GM12878 (cell line): ENCODE measurements around the gene FCER2. TPM values are rescaled to one million over a fixed set of nuclear protein-coding genes. Genes with fewer than 3 reads are reported as not detected.

Source experiments
- ASH2L ChIP-seq: fragments of 300-600, 200-600 bp; sonication (generic); IDR thresholded peaks from 2 replicates; pipeline ENCODE4 v1.6.1; 2017; ENCODE audit warnings: low read depth, mild to moderate bottlenecking, borderline replicate concordance
- BCL11A ChIP-seq: IDR thresholded peaks from 2 replicates; pipeline ENCODE4 v1.6.1; 2011; ENCODE audit warnings: low read depth, low read length
- CBX5 ChIP-seq: sonication (generic); IDR thresholded peaks from 2 replicates; pipeline ENCODE4 v1.6.1; 2016; ENCODE audit warnings: low read depth, moderate library complexity, mild to moderate bottlenecking, inconsistent platforms
- HDGF ChIP-seq: fragments of 450-650 bp; IDR thresholded peaks from 2 replicates; pipeline ENCODE4 v1.6.1; 2016; ENCODE audit warnings: antibody characterized with exemption
- KLF5 ChIP-seq: fragments of 450-650 bp; IDR thresholded peaks from 2 replicates; pipeline ENCODE4 v1.6.1; 2014; ENCODE audit warnings: mild to moderate bottlenecking; ENCODE audit not compliant: partially characterized antibody
- MEF2A ChIP-seq: IDR thresholded peaks from 2 replicates; pipeline ENCODE4 v1.6.1; 2011; ENCODE audit warnings: low read depth, mild to moderate bottlenecking, low read length, moderate library complexity; ENCODE audit not compliant: insufficient read depth
- MTA3 ChIP-seq: IDR thresholded peaks from 2 replicates; pipeline ENCODE4 v1.6.1; 2012; ENCODE audit warnings: low read length, inconsistent platforms, borderline replicate concordance
- NFIC ChIP-seq: IDR thresholded peaks from 2 replicates; pipeline ENCODE4 v1.6.1; 2012; ENCODE audit warnings: low read depth, mild to moderate bottlenecking, inconsistent platforms, low read length, moderate library complexity
- SMC3 ChIP-seq: IDR thresholded peaks from 2 replicates; pipeline ENCODE4 v1.6.1; 2011; ENCODE audit warnings: low read length, improper control_type of control experiment, borderline replicate concordance
- TAF1 ChIP-seq: IDR thresholded peaks from 2 replicates; pipeline ENCODE4 v1.6.1; 2011; ENCODE audit warnings: mild to moderate bottlenecking, low read depth, low read length, borderline replicate concordance
- TCF3 ChIP-seq: IDR thresholded peaks from 2 replicates; pipeline ENCODE4 v1.6.1; 2012; ENCODE audit warnings: low read depth, mild to moderate bottlenecking, low read length, borderline replicate concordance; ENCODE audit not compliant: insufficient read depth
- YBX1 ChIP-seq: fragments of 450-650 bp; IDR thresholded peaks from 2 replicates; pipeline ENCODE4 v1.6.1; 2016; ENCODE audit warnings: antibody characterized with exemption
- polyA plus RNA-seq, 11 experiments: library from polyadenylated mRNA; depleted of rRNA in 4 of 11; unstranded in 6 of 11; stranded (reverse) in 5 of 11; fragments of >200 nt; fragmentation: Nextera tagmentation in 4 of 11; fragmentation: Illumina TruSeq in 1 of 11; extraction: Ambion mirVana in 4 of 11; extraction: Trizol in 1 of 11; gene quantifications; 1 replicate in 1 of 11; 2 replicates in 10 of 11; pipeline versions ENCODE4 v1.2.1 to v1.2.3, GENCODE V29; 2011 to 2016; ENCODE audit warnings: inconsistent platforms in 2 of 11, missing spikeins in 2 of 11, low read depth in 1 of 11
- total RNA-seq, 4 experiments: library from RNA; depleted of rRNA in 3 of 4; stranded (reverse); fragments of >200 nt in 3 of 4; fragmentation: Illumina TruSeq in 1 of 4; extraction: Trizol in 1 of 4; gene quantifications; 2 replicates each; pipeline versions ENCODE4 v1.2.1 to v1.2.3, GENCODE V29; 2013 to 2021
- TF ChIP-seq, protein P1 (sequence below): IDR thresholded peaks from 2 replicates; pipeline ENCODE4 v1.6.1; 2012; ENCODE audit warnings: low read depth, low read length, improper control_type of control experiment

FCER2 gene
- total and polyA plus RNA-seq, 10 of the 15 experiments (the other 5 are each of a cell fraction or from before 2014, with no cell fraction given): 44.0 to 424 (median 241) TPM

DNA sequence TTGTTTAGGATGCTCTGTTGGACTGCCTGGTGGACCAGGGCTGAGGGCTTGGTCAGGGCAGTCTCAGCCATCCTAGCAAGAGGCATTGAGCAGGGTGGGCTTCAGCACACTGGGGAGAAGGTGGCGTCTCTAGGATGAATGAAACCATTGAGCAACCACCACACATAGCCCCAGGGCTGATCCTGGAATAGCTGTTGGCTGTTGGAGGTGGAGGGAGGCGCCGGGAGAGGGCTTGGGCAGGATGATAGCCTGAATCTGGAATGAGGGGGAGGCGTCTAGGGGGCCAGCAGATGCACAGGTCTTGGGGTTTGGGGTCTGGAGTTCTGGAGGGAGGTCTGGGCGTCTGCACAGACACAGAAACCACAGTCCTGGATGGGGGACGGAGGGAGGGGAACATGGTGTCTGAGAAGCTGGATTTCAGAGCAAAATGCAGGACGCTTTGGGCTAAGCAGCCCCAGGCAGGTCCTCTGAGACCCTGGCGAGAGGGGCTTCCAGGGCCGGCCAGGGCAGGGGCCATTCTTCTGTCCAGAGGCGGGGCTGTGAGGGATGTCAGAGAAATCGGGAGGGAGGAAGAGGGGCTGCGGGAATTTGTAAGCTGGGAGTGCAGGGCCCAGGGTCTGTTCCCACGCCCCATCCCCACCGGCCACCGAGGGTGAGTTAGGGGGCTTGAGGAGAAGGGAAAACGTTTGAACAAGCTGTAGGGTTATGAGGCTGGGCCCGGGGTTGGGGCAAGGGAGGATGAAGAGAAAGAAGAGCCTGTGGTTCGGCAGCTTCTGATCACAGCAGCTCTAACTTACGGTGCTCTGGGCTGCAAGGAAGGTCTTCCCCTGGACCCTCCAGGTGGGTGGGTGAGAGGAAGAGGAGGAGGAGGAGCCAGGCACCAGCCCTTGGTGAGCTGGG lies 16.1 kb downstream of the FCER2 start (continued):
- TF ChIP-seq, protein P1, sequence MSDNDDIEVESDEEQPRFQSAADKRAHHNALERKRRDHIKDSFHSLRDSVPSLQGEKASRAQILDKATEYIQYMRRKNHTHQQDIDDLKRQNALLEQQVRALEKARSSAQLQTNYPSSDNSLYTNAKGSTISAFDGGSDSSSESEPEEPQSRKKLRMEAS: no peak
- no peak for TF ChIP-seq BCL11A
- peak; percentile 35; the same call in 1 of the 2 replicates for TF ChIP-seq MTA3
- no peak for TF ChIP-seq ASH2L
- no peak for TF ChIP-seq SMC3
- TF ChIP-seq HDGF: no peak
- TF ChIP-seq MEF2A: no peak
- TF ChIP-seq KLF5: no peak
- TF ChIP-seq NFIC: 0 out of 2 replicates have a peak, but pooled peaks have one; percentile 32
- TF ChIP-seq CBX5: no peak
- no peak for TF ChIP-seq YBX1
- TF ChIP-seq TAF1: no peak
- TF ChIP-seq TCF3: 0 out of 2 replicates have a peak, but pooled peaks have one; percentile 7
